ENCODE results near the gene OR5B12. TPM values are rescaled to one million over a fixed set of nuclear protein-coding genes. Genes with fewer than 3 reads are reported as not detected.

Gene OR5B12
- total and polyA plus RNA-seq, 2 of the 4 experiments (the other 2 are of a cell fraction), result not detected

GRCh38 chr11:58392746-58393145 is 49.3 kb downstream of the OR5B12 start:
- Histone ChIP-seq H2AK5ac (ENCODE audit: low read depth, low read length) (no peak overlapping the region), H2BK20ac (ENCODE audit: low read depth, low read length) (peak overlapping the region; percentile 99), H2BK15ac (ENCODE audit: low read depth, low read length) (peak overlapping the region; percentile 8; the same call in 1 of the 3 replicates), H4K5ac (ENCODE audit: low read depth, low read length) (peak overlapping the region; percentile 98; the same call in 1 of the 2 replicates), H3K27ac (ENCODE audit: insufficient read depth, low read length) (peak overlapping the region; percentile 93; the same call in 1 of the 2 replicates), H2AFZ (replicated peaks; ENCODE audit: low read length, poor library complexity) (no peak overlapping the region), H3K9ac (ENCODE audit: low read depth, low read length) (peak overlapping the region; percentile 71; the same call in 1 of the 2 replicates), H3K9me3 (ENCODE audit: control insufficient read depth, insufficient read depth, low read length) (peaks cover 8% of the 10 kb centered on the region), H3K4me3 (ENCODE audit: insufficient read depth, low read depth, low read length) (no peak overlapping the region), H3K4me1 (ENCODE audit: control insufficient read depth, insufficient read depth, low read length) (peaks cover 16% of the 10 kb centered on the region; the same call in 1 of the 2 replicates), H3K4ac (ENCODE audit: low read depth, low read length) (peak overlapping the region; percentile 95; the same call in 1 of the 2 replicates), H2BK120ac (ENCODE audit: low read depth, low read length) (peak overlapping the region; percentile 97), H4K8ac (ENCODE audit: low read depth in 2 of 2, low read length in 2 of 2) (peak overlapping the region; percentile 80 to 99), H3K79me1 (ENCODE audit: low read depth in 1 of 2, low read length in 2 of 2) (no peaks in the 10 kb centered on the region), H2BK5ac (ENCODE audit: low read depth, low read length, poor library complexity, severe bottlenecking) (peak overlapping the region; percentile 100), H3K27me3 (ENCODE audit: control insufficient read depth, insufficient read depth, low read length) (no peaks in the 10 kb centered on the region), H3K14ac (replicated peaks; ENCODE audit: low read depth, low read length) (peak overlapping the region; percentile 67; the same call in 1 of the 2 replicates), H3K36me3 (ENCODE audit: control insufficient read depth, insufficient read depth, low read length) (no peaks in the 10 kb centered on the region), H4K91ac (ENCODE audit: insufficient read depth, low read depth, low read length) (peak overlapping the region; percentile 83), H3K23ac (ENCODE audit: low read depth, low read length) (peak overlapping the region; percentile 90; the same call in 1 of the 2 replicates), H2AK9ac (replicated peaks; ENCODE audit: low read depth, low read length, poor library complexity) (no peak overlapping the region), H4K20me1 (ENCODE audit: insufficient read depth, low read length) (no peaks in the 10 kb centered on the region), H3K4me2 (ENCODE audit: low read depth, low read length) (no peak overlapping the region), H3K56ac (ENCODE audit: extremely low read depth, insufficient read depth, low read length) (peak overlapping the region; percentile 91), H3K9me1 (ENCODE audit: insufficient read depth, low read length) (no peaks in the 10 kb centered on the region), H3K18ac (ENCODE audit: low read depth, low read length) (peak overlapping the region; percentile 100)
- intact Hi-C loops (cut with micrococcal nuclease) (loop anchor here (2.0 to 10.0 kb wide), 6 partner anchors 60 to 630 kb away; partner anchors contain the start of gene CTNND1), in situ Hi-C loops (cut with MboI; ENCODE audit: low sequenced_read_pairs) (no loop called here), dilution Hi-C loops (cut with HindIII; ENCODE audit: low sequenced_read_pairs, unreplicated experiment) (no loop called here)
- no CpG with 5 or more reads among the region's 1 CpG for WGBS, 2 experiments (ENCODE audit: extremely low coverage in 2 of 2, insufficient read length in 1 of 2)
- POLR2A ChIA-PET (ENCODE audit: unreplicated experiment), result interaction anchor here (1.2 kb wide), 1 partner anchor 116 kb away, joined by 4 read pairs; no protein-coding TSS in a partner anchor
- ATAC-seq (ENCODE audit: low read depth), result no peak
- TF ChIP-seq RAD21 (IDR thresholded peaks at IDR 0.05; ENCODE audit: low read length) (no peak), CTCF (conservative IDR thresholded peaks at IDR 0.05; ENCODE audit: low read depth, low read length) (no peak), MAZ (IDR thresholded peaks at IDR 0.05; ENCODE audit: borderline replicate concordance, low read depth, low read length) (no peak)
- CTCF ChIA-PET, result interaction anchor here (1.4 kb wide), 1 partner anchor 120 kb away, joined by 4 read pairs; no protein-coding TSS in a partner anchor
- no TSS peak for BruUV-seq (replicated peaks)
- peak; percentile 6 for DNase-seq

All from IMR-90 (cell line).